Measurements from ENCODE around the gene NANS.
"Not testable (repeated sequence)": the region's sequence is repeated elsewhere in the genome, so short reads cannot be mapped to it uniquely, and the experiment has no call there.

DNA sequence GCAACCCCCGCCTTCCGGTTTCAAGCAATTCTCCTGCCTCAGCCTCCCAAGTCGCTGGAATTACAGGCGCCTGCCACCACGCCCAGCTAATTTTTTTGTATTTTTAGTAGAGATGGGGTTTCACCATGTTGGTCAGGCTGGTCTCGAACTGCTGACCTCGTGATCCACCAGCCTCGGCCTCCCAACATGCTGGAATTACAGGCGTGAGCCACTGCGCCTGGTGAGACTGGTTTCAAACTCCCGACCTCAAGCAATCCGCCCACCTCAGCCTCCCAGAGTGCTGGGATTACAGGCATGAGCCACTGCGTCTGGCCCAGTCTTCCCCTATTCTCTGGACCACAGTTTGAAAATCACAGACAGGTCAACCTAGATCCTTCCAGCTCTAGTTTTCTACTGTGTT, 67.6 kb downstream of the NANS start:
- TF ChIP-seq POLR2A (IDR thresholded peaks at IDR 0.05), result not testable (repeated sequence)
- TF ChIP-seq, protein P1, sequence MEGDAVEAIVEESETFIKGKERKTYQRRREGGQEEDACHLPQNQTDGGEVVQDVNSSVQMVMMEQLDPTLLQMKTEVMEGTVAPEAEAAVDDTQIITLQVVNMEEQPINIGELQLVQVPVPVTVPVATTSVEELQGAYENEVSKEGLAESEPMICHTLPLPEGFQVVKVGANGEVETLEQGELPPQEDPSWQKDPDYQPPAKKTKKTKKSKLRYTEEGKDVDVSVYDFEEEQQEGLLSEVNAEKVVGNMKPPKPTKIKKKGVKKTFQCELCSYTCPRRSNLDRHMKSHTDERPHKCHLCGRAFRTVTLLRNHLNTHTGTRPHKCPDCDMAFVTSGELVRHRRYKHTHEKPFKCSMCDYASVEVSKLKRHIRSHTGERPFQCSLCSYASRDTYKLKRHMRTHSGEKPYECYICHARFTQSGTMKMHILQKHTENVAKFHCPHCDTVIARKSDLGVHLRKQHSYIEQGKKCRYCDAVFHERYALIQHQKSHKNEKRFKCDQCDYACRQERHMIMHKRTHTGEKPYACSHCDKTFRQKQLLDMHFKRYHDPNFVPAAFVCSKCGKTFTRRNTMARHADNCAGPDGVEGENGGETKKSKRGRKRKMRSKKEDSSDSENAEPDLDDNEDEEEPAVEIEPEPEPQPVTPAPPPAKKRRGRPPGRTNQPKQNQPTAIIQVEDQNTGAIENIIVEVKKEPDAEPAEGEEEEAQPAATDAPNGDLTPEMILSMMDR (IDR thresholded peaks at IDR 0.05), result not testable (repeated sequence)

All from esophagus squamous epithelium (tissue), 4 donors.